Muscle of back (tissue), 11 donors: ENCODE data around the gene SMAD6. TPM values are rescaled to one million over a fixed set of nuclear protein-coding genes. Genes with fewer than 3 reads are reported as not detected.
"Not testable (repeated sequence)": the region's sequence is repeated elsewhere in the genome, so short reads cannot be mapped to it uniquely, and the experiment has no call there.

Experiments used
- DNase-seq, 3 donors: peaks; one replicate each; pipeline versions ENCODE4 v3.0.0 to v3.0.0-alpha.2; 2013
- polyA plus RNA-seq, 10 donors: library from polyadenylated mRNA; unstranded; fragments of 120-200 nt; gene quantifications; one replicate each; pipeline ENCODE4 v1.2.1, GENCODE V29; 2013; ENCODE audit not compliant: insufficient read length in 10 of 10

SMAD6 gene
- polyA plus RNA-seq, 10 donors = 2.3 to 9.1 (median 4.3) TPM

DNA sequence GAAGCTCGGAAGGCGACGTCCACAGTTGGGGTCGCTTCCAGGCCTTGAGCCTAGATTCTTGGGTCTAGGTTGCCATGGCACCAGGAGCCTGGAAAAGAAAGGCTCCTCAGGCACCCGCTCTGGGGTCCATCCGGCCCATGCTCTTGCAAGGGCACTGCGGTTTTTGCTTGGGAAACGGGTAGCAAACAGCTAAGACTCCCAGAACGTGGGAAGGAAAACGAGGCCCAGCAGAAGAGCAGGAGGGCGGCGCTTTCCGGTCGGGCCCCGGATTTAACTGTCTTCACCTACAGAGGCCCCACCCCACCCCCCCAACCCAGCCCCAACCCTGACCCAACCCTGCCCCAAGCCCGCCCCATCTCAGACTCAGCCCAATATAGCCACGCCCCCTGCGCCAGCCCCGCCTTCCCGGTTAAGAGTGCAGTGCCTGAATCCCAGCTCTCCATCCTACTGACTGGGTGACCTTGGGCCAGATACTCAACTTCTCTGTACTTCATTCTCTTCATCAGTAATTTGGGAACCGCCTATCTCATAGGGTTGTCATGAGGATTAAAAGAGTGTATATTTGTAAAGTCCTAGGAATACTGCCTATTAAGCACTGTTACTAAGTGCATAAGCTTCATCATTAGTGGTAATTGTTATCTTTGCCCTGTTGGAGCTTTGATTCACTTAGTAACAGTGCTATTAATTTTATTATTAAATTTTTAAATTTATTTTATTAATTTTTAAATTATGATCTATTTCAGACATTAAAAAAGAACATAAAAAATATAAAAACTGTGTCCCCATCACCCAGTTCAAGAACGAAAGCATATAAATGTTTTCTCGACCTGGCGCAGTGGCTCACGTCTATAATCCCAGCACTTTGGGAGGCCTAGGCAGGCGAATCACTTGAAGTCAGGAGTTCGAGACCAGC, 28.4 kb upstream of the SMAD6 start:
- DNase-seq = peak in 1 of 3 donors; percentile 24

DNA sequence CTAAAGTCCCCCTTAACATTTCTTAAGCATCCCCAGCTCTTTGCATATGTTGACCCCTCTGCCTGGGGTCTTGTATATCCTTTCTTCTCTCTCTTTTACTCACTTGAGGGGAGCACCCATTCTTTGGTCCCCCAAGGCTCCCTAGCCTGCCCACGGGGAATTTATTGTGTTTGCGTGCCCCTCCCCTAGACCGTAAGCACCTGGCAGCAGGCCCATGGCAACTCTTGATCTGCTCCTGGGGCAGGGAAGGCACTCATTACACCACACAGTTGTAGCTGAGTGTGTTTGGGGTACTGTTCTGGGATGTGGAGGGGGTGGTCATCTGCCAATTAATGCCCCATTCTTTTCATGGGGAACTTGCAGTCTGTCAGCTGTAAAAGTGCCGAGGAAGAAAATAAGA, 27.3 kb upstream of the SMAD6 start:
- no peak for DNase-seq

DNA sequence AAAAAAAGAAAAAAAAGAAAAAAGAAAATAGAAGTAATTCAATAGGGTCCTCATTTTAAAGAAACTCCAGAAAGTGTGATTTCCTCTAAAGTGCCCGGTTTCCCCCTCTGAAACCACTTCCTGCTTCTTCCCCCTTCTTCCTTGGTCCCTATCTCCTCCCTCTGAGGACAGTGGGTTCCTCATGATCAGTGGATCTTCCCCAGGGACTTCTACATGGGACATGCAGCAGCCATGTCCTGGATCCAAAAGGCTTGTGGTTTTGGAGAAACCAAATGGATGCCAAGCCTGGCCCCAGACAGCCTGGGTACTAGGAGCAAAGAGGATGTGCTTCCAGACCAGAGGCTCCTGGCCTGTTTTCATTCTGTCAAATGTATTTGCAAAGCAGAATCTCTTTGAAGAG, 26.6 kb upstream of the SMAD6 start:
- DNase-seq = no peak

DNA sequence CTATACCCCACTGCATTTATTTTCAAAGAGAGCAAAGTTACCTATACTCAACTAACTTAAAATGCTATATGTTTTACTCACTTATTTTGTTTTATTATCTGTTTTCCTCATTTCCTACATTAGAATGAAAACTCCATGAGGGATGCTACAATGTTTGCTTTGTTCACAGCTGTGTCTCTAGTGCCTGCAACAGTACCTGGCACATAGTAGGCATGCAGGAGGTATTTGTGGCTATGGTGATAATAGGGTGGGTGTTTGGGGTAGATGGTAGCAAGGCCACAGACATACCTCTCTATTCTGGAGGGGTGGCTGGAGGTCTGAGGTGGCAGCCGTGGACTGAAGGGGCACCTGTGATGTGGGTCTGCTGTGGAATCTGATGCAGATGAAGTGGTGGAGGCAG, 24.7 kb upstream of the SMAD6 start:
- no peak for DNase-seq

DNA sequence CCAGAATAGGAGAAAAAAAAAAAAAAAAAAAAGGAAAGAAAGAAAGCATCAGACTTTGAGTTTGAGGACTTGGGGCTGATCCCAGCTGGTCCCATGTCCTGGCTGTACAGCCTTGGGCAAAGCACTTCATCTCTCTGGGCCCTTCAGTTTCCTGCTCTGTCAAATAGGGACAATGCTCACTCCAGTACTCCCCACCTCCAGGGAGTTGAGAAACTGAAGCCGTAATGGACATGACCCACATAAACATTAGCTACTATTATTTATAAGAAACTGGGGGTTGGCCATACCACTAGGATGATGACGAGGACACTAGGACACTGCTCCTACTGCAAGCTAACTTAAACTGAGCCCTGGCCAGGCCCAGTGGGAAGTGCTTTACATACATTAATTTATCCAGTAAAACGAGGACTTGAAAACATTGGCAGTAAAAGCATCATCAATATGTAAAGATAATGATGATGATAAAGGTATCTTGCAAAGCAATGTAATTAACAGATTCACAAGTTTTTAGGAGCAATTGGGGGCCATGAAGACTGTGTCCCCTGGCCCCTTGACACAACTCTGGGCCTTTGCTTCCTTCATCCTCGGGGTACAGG, 22.9 kb upstream of the SMAD6 start:
- DNase-seq = no peak

DNA sequence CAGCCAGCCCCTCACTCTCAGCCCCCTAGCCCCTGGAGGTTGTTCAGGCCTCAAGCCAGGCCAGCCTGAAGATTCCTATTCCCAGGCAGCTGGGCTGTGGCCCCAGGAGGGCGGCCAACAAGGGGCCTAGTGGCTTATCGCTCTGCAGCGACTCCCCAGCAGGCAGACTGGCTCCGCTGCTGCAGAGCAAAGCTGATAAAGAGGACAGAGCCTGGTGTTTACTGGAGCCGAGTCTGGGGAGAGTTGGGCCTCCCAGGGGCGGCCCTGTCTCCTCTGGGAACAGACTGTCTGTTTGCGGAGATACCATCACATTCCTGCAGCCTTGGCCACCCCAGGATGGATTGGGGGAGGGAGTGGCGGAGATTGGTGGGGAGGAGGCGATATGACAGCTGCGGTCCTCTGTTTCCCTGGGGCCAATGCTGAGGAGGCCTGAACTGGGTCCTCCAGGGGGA, 22.4 kb upstream of the SMAD6 start:
- no peak for DNase-seq

DNA sequence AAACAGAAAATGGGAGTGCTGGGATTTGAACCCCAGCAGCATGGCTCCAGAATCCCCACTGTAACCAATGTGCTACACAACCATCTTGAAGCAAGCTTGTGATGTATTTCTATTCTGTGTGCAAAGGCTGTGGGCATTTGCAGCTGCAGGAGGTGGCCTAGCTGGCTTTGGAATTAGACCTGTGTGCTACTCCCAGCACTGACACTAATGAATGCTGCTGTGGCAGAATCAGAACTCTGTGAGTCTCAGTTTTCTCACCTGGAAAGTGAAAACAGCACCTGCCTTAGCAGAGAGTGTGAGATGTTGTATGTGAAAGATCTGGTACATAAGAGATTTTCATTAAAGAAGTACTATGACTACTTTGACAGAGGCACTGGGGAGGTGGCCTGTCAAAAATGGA, 21.5 kb upstream of the SMAD6 start:
- DNase-seq = no peak

DNA sequence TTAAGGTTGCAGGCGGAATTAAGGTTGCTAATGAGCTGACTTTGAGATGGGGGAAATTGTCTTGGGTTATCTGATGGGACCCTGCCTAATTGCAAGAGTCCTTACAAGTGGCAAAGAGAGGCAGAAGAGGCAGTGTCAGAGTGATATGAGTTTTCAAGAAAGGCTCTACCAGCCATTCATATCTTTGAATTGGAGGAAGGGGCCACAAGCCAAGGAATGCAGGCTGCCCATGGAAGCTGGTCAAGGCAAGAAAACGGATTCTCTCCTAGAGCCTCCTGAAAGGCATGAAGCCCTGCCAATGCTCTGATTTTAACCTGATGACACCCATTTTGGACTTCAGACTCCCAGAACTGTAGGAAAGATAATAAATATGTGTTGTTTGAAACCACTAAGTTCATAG, 20.6 kb upstream of the SMAD6 start:
- DNase-seq = no peak

DNA sequence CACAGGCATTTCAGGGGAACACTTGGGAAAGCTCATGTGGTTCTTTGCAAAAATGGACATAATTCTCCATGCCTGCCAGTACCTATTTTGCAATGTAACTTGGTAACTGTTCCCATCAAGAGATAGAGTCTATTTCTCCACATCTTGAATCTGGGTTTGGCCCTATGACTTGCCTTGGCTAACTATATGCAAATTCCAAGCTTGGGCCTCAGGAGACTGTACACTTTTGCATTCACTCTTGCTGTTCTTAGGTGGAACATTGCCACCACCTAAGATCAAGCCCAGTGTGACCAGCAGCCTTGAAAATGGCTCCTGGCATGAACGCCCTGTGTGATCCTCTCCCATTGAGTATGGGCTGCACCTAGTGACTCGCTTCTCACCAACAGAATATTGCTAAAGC, 19.8 kb upstream of the SMAD6 start:
- DNase-seq = no peak

DNA sequence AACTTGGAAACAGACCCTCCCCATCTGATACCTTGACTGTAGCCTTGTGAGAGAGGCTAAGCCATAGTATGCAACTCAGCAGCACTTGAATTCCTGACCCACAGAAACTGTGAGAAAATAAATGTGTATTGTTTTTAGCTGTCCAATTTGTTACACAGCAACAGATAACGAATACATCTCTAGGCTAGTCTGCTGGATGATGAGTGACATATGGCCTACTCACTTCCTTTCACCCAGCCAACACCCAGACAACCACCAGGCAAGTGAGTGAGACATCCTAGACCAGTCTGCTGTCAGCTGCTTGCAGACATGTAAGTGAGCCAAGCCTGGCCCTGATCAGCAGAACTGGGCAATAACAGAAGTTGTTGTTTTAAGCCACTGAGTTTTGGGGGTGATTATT, 19.2 kb upstream of the SMAD6 start:
- no peak for DNase-seq

DNA sequence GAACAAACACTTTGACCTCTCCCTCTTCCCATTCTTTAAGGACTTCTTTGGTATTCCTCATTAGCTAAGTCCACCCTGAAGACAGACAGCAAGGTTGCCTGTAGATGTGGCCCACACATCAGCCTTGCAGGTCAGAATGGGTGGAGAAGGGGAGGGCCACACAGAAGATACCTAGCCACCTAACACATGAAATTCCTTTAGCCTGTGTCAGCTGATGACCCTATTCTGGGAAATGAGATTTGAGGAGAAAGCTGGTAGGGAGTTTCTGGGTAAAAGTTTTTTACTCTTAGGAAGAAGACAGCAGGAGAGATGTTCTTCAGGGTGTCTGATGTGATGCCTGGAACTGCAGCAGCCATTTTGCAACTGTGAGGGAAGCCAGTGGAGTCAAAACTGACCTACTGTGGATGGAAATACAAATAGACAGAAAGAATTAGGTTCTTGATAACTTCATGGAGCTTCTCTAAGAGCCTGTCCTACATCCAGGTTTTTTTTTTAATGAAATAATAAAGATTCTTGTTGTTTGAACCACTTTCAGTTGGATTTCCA, 17.8 kb upstream of the SMAD6 start:
- no peak for DNase-seq

DNA sequence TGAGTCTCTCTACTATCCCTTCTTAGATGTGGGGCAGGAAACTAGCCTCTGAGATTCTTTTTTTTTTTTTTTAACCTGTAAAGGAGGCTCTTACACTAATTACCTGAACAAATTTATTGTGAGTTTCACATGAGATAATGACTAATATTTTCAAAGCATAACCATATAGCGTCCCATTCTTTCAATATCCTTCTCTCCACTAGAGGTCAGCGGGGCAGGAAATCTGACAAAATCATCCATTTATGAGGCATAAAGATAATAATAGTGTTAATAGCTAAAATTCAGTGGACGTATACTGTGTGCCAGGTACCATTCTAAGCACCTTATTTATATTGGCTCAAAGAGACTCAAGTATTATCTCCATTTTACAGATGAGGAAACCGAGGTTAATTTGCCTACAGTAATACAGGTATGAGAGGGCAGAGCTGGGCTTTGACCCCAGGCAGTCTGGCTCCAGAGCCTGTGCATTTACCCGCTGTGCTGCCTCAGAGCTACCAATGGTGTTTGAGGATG, 16.3 kb upstream of the SMAD6 start:
- no peak for DNase-seq

DNA sequence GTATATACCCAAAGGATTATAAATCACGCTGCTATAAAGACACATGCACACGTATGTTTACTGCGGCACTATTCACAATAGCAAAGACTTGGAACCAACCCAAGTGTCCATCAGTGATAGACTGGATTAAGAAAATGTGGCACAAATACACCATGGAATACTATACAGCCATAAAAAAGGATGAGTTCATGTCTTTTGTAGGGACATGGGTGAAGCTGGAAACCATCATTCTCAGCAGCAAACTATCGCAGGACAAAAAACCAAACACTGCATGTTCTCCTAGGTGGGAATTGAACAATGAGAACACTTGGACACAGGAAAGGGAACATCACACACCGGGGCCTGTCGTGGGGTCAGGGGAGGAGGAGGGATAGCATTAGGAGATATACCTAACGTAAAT, 11.1 kb upstream of the SMAD6 start:
- DNase-seq = not testable (repeated sequence)

DNA sequence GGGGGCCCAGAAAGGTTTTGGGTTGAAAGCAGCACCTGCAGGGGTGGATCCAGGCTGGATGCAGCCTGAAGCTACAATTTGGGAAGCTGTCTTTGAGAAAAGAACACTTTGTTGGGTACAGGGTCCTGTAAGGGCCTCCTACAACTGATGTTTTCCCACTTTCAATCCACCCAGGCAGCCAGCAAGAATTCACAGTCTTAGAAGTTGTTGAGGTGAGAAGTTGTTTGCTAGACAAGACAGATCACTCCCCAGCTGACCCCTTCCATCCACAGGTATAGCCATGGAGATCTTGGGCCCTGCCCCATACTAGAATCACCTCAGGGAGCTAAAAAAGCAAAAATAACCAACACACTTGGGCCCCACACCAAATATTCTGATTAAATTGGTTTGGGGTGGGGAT, 10.3 kb upstream of the SMAD6 start:
- DNase-seq = no peak

DNA sequence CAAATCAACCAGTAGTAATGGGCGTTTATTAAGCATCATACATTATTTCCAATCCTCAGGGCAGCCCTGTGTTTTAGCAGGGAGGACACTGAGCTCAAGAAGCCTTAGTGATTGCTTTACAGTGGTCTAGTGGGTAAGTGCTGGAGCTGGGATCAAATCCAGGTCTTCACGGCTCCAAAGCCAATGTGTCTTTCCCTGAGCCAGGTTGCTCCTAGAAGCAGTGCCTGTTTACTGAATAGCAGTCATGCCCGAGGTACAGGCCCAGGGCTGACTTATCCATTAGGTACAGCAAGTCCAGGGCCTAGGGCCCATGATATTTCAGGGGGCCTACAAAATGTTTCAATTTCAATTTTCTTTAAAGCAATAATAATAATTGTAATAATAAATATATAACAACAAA, 9.6 kb upstream of the SMAD6 start:
- DNase-seq = no peak

DNA sequence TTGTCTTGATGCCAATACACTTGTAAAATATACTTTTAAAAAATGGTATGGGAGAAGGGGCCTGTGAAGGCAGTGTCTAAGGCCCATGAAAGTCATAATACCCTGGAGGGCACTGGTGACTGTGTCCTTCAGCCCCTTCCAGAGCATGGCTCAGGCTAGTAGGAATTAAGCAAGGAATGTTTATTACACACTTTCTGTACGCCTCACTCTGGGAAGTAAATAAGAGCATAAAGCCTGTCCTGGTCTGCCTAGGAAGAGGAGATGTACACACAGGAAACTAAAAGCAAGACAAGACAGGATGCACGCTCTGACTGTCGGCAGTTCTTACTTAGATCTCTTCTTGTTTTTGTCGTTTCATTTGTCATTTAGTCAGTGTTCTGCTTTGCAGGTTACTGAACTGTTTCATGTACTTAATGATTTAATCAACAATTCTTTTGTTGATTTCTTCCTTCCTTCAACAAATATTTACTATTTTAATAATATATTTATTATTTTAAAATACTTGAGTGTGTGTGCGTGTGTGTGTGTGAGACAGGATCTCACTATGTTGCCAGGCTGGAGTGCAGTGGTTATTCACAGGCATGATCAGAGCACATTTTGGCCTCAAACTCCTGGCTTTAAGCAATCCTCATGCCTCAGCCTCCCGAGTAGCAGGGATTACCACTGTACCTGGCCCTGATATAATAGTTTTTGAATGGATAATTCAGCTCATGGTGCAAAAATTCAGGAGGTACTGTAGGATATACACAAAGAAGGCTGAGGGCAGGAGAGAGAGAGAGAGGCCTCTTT, 9.0 kb upstream of the SMAD6 start:
- no peak for DNase-seq

DNA sequence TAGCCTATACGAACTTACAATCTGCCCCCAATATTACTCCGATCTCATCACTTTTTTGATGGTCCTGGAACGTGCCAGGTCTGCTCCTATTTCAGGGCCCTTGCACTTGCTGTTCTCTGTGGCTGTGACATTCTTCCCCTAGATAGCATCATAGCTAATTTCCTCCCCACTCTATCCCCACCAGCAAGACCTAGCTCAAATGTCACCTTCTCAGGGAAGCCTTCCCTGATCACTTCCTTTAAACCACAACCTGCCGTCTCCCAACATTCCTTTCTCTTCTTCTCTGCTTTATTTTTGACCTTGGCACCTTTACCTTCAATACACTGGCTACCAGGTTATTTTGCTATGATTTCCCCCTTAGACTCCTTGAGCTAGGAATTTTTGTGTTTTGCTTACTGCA, 5.3 kb upstream of the SMAD6 start:
- DNase-seq = no peak

DNA sequence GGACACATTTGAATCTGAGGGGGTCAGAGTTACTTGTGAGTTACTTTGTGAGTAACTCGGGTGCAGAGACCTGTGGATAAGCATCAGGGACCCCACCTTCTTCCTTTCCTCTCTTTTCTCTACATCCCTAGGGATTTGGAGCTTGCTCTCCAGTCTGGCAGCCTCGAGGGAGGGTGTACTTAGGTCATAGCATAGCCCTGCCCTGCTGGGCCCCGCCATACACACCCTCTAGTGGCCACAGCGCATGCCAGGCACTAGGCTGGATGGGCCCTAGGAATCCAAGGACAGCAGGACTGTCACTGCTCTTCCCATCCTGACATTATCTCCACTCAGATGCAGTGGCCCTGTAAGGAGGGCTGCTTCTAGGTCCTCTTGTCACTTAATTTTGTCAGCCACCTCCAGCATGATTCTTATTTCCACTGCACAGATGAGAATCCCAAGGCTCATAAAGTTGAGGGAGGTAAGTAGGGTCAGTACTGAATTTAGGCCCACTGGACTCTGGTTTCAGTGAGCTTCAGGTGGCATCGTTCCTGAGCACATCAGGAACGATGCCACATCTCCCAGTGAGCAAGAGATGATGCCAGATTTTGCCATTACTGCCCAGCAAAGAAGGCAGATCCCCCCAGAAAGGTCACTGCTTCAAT, 3.6 kb upstream of the SMAD6 start:
- peak in 1 of 3 donors; percentile 46 for DNase-seq

DNA sequence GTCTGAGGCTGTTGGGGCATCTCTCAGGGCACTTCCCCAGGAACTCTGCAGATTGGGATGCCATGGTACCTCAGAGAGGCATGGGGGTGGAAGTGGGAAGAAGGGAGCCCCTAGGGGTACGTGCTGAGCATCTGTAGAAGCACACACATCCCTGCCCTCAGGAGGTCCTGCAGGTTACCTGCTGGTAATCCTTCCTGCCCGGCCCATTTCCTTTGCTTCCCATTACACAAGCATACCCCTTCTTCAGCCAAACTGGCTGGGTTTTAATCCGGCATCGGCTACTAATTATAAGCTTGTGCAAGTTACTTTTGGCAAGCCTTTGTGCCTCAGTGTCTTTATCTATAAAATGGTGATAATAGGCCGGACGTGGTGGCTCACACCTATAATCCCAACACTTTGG, 3.1 kb upstream of the SMAD6 start:
- no peak for DNase-seq

DNA sequence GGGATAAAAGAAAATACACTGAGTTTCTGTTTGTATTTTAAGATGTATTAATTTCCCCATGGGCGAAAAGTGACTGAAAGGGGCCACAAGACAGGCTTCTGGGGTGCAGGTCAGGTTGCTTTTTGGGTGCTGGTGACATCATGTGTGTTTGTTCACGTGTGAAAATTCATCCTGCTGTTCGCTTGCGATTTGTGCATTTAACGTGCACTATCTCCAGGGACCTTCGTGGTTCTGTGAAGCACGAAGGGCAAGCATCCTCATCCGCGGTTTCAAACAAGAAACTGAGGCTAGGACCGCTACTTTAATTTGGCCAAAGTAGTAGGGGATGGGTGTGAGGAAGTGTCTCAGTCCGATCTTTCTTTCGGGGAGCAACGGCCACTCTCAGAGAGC, 1.6 kb upstream of the SMAD6 start:
- no peak for DNase-seq

DNA sequence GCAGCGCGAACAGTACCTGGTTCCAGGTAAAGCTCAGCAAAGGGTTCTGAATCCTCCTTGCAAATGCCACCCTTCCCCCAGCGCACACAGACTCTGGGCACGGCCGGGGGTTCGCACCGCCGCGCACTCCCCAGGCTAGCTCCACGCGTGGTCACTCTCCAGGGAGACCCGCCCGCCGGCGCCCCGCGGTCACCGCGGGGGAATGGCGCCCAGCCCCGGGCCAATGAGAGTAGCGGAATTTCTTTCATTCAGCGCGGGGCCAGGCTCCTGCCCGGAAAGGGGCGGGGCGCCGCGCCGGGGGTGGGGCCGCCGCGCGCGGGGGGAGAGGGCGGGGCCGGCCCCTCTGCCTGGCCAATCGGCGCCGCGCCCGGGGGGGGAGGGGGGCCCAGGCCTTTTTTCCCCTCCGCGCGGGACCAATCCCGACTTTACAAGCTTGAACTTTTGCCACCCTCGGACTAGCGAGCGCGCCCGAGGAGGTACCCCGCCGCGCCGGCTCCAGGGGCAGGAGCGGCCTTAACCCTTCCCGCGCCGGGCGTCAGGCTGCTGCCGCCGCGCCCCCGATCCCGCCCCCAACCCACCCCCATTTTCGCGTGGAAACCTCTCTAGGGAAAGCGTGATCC, 1.1 kb upstream of the SMAD6 start:
- peak; percentile 95 to 97 (median 97) for DNase-seq
